ENCODE results near the gene SNTG2. TPM values are rescaled to one million over a fixed set of nuclear protein-coding genes. Genes with fewer than 3 reads are reported as not detected.

SNTG2 gene
- total RNA-seq, 1 experiment from 2014 or later = not detected

GRCh38 chr2:1318366-1319009 is 367.8 kb downstream of the SNTG2 start:
- ChIA-PET POLR2A (no interaction called here), CTCF (no interaction called here)

DNA sequence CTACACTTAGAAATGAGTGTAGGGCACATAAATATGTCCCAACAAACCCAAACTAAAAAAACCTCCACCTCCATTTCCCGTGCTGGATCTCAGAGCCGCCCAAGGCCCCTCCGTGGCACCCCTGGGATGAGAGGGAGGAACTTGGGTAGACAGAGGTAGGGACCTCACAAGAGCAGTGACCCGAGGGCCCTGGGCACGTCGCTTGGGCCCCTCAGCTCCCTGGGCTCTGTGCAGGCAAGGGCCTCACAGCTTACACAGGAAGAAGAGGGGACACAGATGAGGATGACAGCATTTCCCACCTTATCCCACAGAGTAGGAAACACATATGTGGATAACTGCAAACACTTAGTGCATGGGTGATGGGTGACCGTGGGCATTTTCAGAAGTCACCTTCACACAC is 368.7 kb downstream of the SNTG2 start:
- Mint-ChIP-seq H3K36me3 (ENCODE audit: insufficient read depth, unreplicated experiment) (peaks cover 5% of the 10 kb centered on the region), H3K4me1 (ENCODE audit: low read depth, unreplicated experiment) (no peaks in the 10 kb centered on the region), H3K4me3 (ENCODE audit: unreplicated experiment) (no peak overlapping the region), H3K27me3 (ENCODE audit: insufficient read depth, unreplicated experiment) (peaks cover 11% of the 10 kb centered on the region), H3K9me3 (ENCODE audit: unreplicated experiment) (no peaks in the 10 kb centered on the region), H3K27ac (ENCODE audit: unreplicated experiment) (no peak overlapping the region)
- Histone ChIP-seq H3K36me3 (ENCODE audit: control insufficient read depth, insufficient read depth, low read length) (no peaks in the 10 kb centered on the region), H3K27me3 (replicated peaks; ENCODE audit: control insufficient read depth, insufficient read depth, low read length) (no peaks in the 10 kb centered on the region), H3K4me1 (no peaks in the 10 kb centered on the region), H3K9me3 (no peaks in the 10 kb centered on the region), H3K4me3 (ENCODE audit: low read depth, low read length) (no peak overlapping the region)
- no peak for DNase-seq
- ChIA-PET POLR2A (no interaction called here), CTCF (no interaction called here)
- no peak for TF ChIP-seq CTCF (IDR thresholded peaks at IDR 0.05; ENCODE audit: insufficient read depth in 1 of 2, low read depth in 1 of 2, low read length in 1 of 2, severe bottlenecking in 1 of 2, unreplicated experiment in 1 of 2)
- intact Hi-C loops (cut with micrococcal nuclease; ENCODE audit: unreplicated experiment) = no loop called here
- BruUV-seq (replicated peaks) = no TSS peak

More at GRCh38 chr2:1318366-1319009, 367.8 kb downstream of the SNTG2 start:
- no TSS peak for BruUV-seq (replicated peaks)
- no peaks in the 10 kb centered on the region for H3K9me3 ChIP-seq
- Mint-ChIP-seq H3K27ac (ENCODE audit: unreplicated experiment) (no peak overlapping the region), H3K36me3 (ENCODE audit: insufficient read depth, unreplicated experiment) (peaks cover 5% of the 10 kb centered on the region), H3K9me3 (ENCODE audit: unreplicated experiment) (no peaks in the 10 kb centered on the region), H3K27me3 (ENCODE audit: insufficient read depth, unreplicated experiment) (peaks cover 11% of the 10 kb centered on the region), H3K4me1 (ENCODE audit: low read depth, unreplicated experiment) (no peaks in the 10 kb centered on the region), H3K4me3 (ENCODE audit: unreplicated experiment) (no peak overlapping the region)
- no peak for TF ChIP-seq CTCF (IDR thresholded peaks at IDR 0.05; ENCODE audit: insufficient read depth in 1 of 2, low read depth in 1 of 2, low read length in 1 of 2, severe bottlenecking in 1 of 2, unreplicated experiment in 1 of 2)
- intact Hi-C loops (cut with micrococcal nuclease; ENCODE audit: unreplicated experiment) = no loop called here
- no peaks in the 10 kb centered on the region for H3K36me3 ChIP-seq (ENCODE audit: control insufficient read depth, insufficient read depth, low read length)
- no peaks in the 10 kb centered on the region for H3K27me3 ChIP-seq (replicated peaks; ENCODE audit: control insufficient read depth, insufficient read depth, low read length)
- H3K4me1 ChIP-seq = no peaks in the 10 kb centered on the region
- no peak overlapping the region for H3K4me3 ChIP-seq (ENCODE audit: low read depth, low read length)
- no peak for DNase-seq

DNA sequence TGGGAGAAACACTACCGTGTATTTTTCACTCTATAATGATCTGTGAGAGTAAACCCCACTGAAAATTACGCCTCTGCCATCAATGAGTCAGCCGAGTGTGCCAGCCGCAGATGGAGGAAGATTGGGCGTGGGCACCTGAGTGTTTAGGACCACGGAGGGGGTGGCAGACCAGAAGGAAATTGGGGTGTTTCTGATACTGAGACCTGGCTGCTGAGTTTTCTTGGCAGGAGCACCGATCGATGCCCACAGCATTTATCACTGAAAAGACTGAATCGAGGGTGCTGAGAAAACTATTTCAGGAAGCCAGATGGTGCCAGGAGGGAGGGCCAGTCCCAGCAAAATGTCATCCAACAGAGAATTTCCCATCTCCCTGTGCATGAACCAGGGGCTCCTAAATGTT is 370.7 kb downstream of the SNTG2 start:
- POLR2A ChIA-PET = no interaction called here
- H3K9me3 ChIP-seq = no peaks in the 10 kb centered on the region
- no peaks in the 10 kb centered on the region for H3K4me1 ChIP-seq
- no peak for TF ChIP-seq CTCF (IDR thresholded peaks at IDR 0.05; ENCODE audit: insufficient read depth in 1 of 2, low read depth in 1 of 2, low read length in 1 of 2, severe bottlenecking in 1 of 2, unreplicated experiment in 1 of 2)
- H3K36me3 Mint-ChIP-seq (ENCODE audit: insufficient read depth, unreplicated experiment) = peaks cover 5% of the 10 kb centered on the region
- CTCF ChIA-PET = no interaction called here
- H3K9me3 Mint-ChIP-seq (ENCODE audit: unreplicated experiment) = no peaks in the 10 kb centered on the region
- intact Hi-C loops (cut with micrococcal nuclease; ENCODE audit: unreplicated experiment) = no loop called here
- no peaks in the 10 kb centered on the region for H3K27me3 ChIP-seq (replicated peaks; ENCODE audit: control insufficient read depth, insufficient read depth, low read length)
- no peak overlapping the region for H3K27ac Mint-ChIP-seq (ENCODE audit: unreplicated experiment)
- no peaks in the 10 kb centered on the region for H3K36me3 ChIP-seq (ENCODE audit: control insufficient read depth, insufficient read depth, low read length)
- no peaks in the 10 kb centered on the region for H3K4me1 Mint-ChIP-seq (ENCODE audit: low read depth, unreplicated experiment)
- H3K4me3 Mint-ChIP-seq (ENCODE audit: unreplicated experiment) = no peak overlapping the region
- no peak overlapping the region for H3K4me3 ChIP-seq (ENCODE audit: low read depth, low read length)
- no peak for DNase-seq
- H3K27me3 Mint-ChIP-seq (ENCODE audit: insufficient read depth, unreplicated experiment) = peaks cover 8% of the 10 kb centered on the region
- BruUV-seq (replicated peaks) = no TSS peak
